Stimulated activated CD8-positive, alpha-beta memory T cell treated with anti-CD3 and anti-CD28 coated beads, Interleukin-15, amount 100 ng/mL, for 4 hours (primary cell): ENCODE results near the gene TRAT1.

Experiments used
- DNase-seq, 2 donors: peaks; one replicate each; pipeline ENCODE4 v3.0.0-alpha.2; 2020; ENCODE audit warnings: low read depth in 2 of 2

TRAT1 gene

DNA sequence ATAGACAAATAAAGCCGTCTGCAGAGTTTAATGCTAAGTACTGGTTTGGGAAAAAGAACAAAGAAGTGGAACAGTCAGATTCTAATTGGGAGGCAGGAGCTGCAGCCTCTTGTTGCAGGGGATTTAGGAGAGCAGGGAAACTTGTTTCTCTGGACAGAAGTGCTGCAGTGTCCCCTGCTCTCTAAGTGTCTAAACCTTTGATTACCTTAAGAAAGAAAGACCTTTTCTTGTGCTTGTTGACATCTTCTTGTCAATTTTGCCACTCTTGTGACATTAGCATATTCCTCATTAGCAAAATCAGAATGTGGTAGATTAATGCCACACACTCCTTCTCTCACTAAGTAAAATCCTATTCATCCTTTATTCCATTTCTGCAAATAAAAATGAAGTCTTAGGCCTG, 38.8 kb downstream of the TRAT1 start:
- DNase-seq: no peak

DNA sequence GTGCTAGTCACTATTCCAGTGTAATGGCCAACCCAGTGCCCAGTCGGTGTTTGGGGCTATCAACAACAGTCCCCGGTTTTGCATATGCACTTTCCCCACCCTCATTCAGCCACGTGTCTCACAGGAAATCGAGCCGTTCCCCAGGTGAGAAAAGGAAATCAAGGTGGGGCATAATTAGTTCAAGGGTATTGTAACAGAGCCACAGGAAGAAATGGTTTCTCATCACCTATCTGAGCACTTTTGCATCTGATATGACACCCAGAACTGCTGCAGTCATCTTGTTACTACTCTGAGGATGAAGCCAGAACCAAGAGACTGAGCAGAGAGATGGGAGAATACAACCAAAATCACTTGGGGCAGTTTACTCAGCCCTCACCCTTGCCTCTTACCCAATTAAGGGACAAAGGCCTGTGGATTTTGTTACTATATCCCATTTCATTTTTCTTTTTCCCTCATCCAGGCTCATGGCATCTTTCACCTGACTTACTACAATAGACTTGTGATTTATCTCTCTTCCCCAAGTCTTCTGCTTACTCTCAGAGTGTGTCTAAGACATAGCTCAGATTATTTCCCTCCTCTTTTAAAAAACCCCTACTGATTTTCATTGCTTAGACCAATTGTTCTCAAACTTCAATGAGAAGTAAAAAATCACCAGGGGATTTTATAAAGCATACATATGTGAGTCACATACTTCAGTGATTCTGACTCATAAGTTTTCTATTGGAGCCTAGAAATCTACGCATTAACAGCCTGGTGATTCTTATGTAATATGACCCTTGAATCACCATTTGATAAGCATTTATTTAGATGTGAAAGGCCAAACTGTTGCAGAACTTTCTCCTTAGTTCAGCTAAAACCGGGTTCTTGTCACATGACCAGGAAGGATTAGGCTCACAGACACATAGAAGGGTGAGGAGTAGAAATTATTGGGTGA, 40.5 kb downstream of the TRAT1 start:
- DNase-seq: no peak

DNA sequence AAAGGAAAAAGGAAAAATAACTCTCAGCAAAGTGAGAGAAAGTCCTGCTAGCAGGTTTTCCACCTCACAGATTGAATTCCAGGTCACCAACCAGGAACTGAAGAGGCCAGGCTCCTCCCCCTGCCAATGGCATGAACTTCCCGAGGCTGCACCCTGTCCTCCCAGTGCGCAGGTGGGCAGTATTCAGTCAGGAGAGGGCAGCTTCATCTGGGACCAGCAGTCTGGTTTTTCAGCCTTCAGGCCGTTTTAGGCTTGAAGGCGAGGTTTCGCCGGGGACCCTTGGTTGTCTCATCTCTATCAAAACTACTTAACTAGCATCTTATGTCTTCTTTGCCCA, 41.2 kb downstream of the TRAT1 start:
- DNase-seq: no peak

DNA sequence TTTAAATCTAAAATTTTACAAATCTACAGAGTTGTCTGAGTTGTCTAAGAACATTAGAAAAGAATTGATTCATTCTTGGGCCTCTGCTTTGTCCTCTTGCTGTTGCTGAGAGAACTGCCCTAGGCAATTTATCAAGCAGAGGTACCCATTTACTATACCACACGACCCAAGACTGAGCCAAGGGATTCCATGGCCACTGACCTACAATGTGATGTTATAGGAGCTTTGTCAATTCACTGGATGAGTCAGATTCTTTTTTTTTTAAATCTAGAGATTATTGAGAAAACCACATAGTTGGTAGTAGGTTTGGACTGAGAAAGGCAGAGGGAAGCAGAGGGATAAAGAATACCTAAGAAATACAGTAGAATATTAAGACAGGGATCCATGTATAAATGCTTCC, 55.3 kb downstream of the TRAT1 start:
- DNase-seq: no peak

DNA sequence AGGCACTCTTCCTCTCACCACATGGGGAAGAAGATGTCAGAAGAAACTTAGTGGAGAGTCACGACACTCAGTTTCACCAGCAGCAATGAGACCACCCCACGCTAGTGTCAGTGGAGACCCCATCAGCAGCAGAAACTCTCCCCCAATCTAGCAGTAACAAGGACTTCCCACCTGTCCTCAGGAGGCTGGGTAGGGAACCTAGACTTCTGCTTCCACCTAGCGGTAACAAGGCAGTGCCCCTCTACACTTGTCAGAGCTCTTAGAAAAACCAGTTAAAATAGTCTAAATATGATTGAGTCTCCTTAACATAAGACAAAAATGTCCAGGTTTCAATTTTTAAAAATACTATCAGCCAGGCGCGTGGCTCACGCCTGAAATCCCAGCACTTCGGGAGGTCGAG, 57.3 kb downstream of the TRAT1 start:
- no peak for DNase-seq

DNA sequence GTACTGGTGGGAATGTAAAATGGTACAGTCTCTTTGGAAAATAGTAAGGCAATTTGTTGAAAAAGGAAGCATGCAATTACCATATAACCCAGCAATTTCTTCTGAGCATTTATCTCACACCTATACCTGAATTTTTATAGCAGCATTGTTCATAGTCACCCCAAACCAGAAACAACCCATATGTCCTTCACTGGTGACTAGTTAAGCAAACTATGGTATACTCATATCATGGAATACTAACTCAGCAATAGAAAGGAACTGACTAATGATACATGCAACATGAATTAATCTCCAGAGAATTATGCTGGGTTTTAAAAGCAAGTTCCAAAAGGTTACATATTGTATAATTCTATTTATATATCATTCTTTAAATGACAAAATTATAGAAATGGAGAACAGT, 60.2 kb downstream of the TRAT1 start:
- no peak for DNase-seq

DNA sequence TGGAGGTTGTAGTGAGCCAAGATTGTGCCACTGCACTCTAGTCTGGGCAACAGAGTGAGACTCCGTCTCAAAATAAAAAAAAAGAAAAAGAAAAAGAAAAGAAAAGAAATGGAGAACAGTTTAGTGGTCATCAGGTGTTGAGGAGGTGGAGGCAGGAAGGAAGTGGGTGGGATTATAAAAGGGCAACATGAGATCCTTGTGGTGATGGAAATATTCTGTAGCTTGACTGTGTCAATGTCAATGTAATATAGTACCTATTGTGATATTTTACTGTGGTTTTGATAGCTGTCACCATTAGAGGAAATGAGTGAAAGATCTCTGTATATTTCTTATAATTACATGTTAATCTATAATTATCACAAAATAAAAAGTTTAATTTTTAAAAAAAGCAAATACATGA, 60.8 kb downstream of the TRAT1 start:
- no peak for DNase-seq

DNA sequence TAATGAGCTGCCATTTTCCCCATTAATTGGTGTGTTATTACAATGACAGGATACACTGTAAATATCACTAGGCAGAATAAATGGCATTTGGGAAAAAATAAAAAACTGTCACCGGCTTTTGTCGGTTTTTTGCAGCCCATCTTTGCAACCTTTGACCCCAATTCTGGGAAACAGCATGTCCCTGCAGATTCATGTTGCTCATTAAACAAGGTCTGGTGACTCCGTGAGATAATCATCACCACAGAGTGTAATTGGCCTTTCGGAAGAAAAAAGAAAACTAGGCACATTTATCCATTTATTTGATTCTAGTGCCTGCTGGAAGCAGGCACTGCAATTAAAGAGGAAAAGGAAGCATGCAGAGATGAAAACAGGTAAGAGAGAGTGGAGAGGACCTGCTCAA, 64.5 kb downstream of the TRAT1 start:
- DNase-seq: no peak

DNA sequence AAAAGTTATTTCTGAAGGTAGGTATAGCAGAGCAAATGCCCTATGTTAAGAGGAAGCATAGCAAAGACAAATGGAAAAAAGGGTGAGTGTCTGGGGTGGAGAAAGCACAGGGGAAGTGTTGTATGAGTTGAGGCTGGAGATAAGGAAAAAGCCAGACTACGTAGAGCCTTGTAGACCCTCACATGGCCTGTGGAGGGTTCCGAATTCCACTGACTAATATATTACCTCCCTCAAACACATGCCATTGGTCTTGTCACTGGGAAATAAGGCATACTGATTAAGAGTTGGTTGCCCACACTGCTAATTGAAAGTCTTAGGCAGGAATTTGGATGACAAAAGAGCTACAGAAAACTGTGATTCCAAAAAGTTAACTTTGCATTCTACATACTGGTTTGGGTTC, 65.2 kb downstream of the TRAT1 start:
- no peak for DNase-seq

DNA sequence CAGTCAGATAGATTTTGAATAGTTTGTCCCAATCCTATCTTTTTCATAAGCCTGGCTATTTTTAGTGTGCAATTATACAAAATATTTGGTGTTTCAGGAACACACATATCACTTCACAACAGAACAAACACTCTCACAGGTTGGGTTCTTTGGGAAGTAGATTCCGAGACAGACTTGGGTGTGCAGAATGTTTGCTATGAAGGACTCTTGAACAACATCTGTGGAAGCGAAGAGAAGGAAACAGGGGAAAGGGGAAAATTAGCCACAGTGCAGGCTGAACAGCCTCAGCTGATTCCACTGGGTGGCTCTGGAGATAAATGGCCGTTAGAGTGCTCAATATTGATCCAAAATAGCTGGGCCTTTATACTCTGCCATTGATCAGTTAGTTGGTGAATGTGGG, 69.2 kb downstream of the TRAT1 start:
- no peak for DNase-seq

DNA sequence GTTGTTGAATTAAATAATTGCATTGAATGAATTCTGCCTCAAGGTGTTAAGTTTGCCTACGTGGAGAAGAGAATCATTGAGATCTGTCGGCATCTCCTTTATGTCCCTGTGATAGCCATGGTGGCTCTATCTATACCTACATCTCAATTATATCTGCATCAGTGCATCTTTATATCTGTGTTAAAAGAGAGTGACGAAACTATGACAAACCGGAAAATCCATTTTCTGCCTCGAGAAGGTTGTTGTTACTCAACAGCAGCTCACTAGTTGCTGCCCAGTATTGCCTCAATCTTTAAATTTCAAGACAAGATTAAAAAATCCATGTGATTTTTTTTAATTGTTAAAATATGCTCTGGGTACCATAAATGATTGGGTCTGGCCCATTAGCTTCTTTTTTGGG, 72.4 kb downstream of the TRAT1 start:
- DNase-seq: no peak

DNA sequence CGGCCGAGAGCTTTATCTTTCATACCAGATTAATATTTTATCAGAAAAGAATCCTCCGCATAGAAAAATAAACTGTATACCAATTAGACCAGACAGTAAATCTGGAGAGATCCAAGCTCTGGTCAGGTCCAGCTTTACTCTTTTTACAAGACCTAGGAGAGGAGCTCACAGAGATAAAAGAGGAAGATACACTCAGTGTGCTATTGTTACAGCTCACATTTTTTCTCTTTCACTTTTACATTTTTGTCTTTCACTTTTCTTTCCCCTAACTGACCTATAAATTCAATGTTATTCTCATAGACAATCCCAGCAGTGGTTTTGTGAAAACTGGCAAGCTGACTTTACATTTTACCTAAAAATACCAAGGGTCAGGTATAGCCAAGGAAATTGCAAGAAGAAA, 75.3 kb downstream of the TRAT1 start:
- DNase-seq: no peak

DNA sequence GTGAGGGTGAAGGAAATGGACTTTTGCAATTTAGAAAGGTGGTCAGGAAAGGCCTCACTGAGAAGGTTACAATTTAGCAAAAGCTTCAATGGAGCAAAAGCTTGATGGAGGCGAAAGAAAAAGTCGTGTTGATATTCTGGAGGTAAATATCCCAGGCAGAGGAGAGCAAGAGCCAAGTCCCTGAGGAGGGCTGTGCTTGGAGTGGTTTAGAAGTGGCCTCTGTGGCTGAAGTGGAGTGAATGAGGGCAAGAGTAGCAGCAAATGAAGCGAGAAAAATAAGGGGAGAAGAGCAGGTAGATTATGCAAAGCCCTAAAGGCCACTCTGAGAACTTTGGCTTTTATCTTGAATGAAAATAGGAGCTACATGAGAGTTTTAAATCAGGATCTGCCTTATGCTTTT, 76.9 kb downstream of the TRAT1 start:
- DNase-seq: no peak
